ENCODE results near the gene VBP1.

GRCh38 chrX:155266439-155266838, 50.2 kb downstream of the VBP1 start:
- TF ChIP-seq RFX5 (IDR thresholded peaks at IDR 0.05; ENCODE audit: borderline replicate concordance, low read depth, low read length), result no peak
- no peak for TF ChIP-seq ASH2L (IDR thresholded peaks at IDR 0.05; ENCODE audit: low read length)
- no peak for TF ChIP-seq RAD21 (IDR thresholded peaks at IDR 0.05 in 1 of 2, conservative IDR thresholded peaks at IDR 0.05 in 1 of 2; ENCODE audit: low read depth in 2 of 2, low read length in 2 of 2)
- no peak for TF ChIP-seq CTCF (IDR thresholded peaks at IDR 0.05; ENCODE audit: control extremely low read depth in 1 of 3, insufficient read depth in 1 of 3, low read depth in 1 of 3, low read length in 3 of 3)
- no peak for TF ChIP-seq JUN (IDR thresholded peaks at IDR 0.05; ENCODE audit: low read depth, low read length)
- no peak for TF ChIP-seq SIRT6 (IDR thresholded peaks at IDR 0.05; ENCODE audit: low read length)
- no peak for TF ChIP-seq USF2 (IDR thresholded peaks at IDR 0.05; ENCODE audit: low read length)

All from H1 (cell line).